ENCODE results near the gene MTPN.

Gene MTPN

DNA sequence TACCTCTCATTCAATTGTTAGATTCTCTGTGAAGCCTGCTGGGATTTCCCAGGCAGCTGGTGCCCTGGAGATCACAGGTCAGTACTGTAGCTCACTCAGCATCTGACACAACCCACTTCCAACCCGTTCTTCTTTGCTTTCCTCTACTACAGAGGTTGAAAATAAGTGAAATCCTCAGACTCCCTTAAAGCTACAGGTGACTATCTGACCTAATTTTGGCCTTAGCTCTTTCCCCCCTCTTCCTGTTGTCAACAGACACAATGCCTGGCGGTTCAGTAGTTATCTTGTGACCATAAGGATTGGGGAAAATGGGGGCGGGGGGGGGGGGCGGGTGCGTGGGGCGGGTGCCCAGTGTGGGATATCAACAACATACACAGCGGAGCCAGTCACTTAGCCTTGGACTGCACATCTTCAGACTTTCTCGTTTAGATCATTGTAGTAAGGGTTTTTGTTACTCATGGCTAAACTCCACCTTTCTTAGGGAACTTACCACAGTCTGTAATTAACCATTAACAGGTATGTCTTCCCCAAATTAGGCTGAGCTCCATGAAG lies 37.8 kb downstream of the MTPN start:
- no peak for DNase-seq (ENCODE audit: low read depth)
- TF ChIP-seq, protein P1, sequence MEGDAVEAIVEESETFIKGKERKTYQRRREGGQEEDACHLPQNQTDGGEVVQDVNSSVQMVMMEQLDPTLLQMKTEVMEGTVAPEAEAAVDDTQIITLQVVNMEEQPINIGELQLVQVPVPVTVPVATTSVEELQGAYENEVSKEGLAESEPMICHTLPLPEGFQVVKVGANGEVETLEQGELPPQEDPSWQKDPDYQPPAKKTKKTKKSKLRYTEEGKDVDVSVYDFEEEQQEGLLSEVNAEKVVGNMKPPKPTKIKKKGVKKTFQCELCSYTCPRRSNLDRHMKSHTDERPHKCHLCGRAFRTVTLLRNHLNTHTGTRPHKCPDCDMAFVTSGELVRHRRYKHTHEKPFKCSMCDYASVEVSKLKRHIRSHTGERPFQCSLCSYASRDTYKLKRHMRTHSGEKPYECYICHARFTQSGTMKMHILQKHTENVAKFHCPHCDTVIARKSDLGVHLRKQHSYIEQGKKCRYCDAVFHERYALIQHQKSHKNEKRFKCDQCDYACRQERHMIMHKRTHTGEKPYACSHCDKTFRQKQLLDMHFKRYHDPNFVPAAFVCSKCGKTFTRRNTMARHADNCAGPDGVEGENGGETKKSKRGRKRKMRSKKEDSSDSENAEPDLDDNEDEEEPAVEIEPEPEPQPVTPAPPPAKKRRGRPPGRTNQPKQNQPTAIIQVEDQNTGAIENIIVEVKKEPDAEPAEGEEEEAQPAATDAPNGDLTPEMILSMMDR (IDR thresholded peaks at IDR 0.05; ENCODE audit: low read length, missing control alignments), result no peak
- H3K4me3 ChIP-seq (replicated peaks; ENCODE audit: low read depth, low read length), result no peak overlapping the region

DNA sequence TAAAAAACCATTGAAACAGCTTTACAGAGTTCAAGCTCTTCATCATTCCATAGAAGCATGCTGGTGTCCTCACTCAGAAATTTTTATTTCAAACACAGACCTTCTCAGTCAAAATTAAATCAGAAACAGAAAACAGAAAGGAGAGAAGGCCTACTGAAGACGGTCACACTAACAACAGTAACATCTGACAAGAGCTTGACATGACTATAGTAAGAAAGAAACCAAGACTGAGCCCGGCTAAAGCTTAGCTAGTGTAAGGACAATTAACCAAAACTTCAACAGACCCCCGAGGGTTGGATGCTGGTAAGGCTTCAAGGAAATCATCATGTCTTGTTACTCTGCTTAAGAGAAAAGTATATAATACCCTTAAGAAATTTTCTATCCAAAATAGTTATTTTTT lies 38.6 kb downstream of the MTPN start:
- TF ChIP-seq, protein P1 (IDR thresholded peaks at IDR 0.05; ENCODE audit: low read length, missing control alignments), result no peak
- no peak for DNase-seq (ENCODE audit: low read depth)

DNA sequence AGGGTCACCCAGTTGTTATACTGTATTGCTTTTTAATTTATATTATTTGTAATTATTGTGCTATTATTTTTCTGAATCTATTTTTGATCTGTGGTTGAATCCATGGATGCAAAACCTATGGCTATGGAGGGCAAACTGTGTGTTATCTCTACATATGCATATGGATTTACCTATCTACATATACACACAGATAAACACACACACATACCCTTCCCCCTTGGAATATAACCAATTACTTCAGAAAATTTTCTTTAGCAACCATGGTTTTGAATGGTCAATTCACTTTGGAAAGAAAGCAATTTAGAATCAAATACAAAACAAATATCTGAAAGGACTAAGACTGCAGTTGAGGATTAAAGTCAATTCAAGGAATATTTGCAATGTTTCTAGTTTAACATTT lies 39.1 kb downstream of the MTPN start:
- TF ChIP-seq, protein P1 (IDR thresholded peaks at IDR 0.05; ENCODE audit: low read length, missing control alignments), result no peak
- no peak overlapping the region for H3K4me3 ChIP-seq (replicated peaks; ENCODE audit: low read depth, low read length)
- no peak for DNase-seq (ENCODE audit: low read depth)

More for the DNA sequence above, 38.6 kb downstream of the MTPN start:
- H3K4me3 ChIP-seq (replicated peaks; ENCODE audit: low read depth, low read length), result no peak overlapping the region

DNA sequence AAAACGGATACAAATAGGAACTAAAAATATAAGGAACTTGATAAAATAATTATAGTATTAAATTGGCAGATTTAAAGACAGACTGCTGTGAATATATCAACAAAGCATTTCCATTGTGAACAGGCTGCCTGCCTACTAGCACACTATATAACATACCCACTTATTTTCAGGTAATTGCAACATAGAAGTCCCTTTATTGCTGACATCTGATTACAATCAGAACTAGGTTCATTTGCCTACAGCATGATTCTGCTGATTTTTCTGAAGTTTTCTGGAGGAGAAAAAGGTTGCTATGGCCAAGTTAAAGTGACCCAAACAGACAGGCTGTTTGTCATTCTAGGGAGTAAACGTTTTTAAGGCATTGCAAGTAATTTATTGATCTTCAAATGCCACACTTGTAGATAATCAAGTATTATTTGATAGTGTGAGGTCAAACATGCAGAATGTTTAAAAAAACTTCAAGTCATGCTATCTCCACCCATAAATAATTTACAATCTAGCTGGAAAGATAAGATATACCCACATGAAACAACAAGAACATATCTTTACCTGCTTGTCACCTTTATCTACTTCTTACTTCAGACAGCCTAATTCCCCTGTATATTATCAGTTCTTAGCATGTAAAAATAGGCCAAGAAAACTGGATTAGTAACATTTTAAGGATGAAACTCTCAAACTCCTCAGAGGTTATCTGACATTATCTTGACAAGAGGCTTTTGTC lies 40.5 kb downstream of the MTPN start:
- DNase-seq (ENCODE audit: low read depth), result no peak
- no peak overlapping the region for H3K4me3 ChIP-seq (replicated peaks; ENCODE audit: low read depth, low read length)
- TF ChIP-seq, protein P1 (IDR thresholded peaks at IDR 0.05; ENCODE audit: low read length, missing control alignments), result no peak

DNA sequence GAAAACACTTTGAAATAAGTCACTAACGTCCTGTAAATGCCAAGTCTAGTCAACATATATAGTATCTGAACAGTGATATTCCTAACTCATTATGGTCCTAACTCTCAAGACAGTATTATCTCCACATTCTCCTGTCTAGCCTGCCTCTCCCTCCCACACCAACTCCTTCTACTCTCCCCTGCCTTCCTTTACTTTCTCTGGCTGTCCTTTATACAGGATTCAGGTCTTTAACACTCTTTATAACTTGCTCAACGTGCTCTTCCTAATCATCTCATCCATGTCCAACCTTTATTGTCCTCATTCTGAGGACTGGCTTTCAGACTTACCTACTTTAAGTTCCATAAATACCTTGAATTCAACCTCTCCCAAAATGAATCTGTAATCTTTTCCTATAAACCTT lies 42.5 kb downstream of the MTPN start:
- no peak for DNase-seq (ENCODE audit: low read depth)
- no peak overlapping the region for H3K4me3 ChIP-seq (replicated peaks; ENCODE audit: low read depth, low read length)
- TF ChIP-seq, protein P1 (IDR thresholded peaks at IDR 0.05; ENCODE audit: low read length, missing control alignments), result no peak

DNA sequence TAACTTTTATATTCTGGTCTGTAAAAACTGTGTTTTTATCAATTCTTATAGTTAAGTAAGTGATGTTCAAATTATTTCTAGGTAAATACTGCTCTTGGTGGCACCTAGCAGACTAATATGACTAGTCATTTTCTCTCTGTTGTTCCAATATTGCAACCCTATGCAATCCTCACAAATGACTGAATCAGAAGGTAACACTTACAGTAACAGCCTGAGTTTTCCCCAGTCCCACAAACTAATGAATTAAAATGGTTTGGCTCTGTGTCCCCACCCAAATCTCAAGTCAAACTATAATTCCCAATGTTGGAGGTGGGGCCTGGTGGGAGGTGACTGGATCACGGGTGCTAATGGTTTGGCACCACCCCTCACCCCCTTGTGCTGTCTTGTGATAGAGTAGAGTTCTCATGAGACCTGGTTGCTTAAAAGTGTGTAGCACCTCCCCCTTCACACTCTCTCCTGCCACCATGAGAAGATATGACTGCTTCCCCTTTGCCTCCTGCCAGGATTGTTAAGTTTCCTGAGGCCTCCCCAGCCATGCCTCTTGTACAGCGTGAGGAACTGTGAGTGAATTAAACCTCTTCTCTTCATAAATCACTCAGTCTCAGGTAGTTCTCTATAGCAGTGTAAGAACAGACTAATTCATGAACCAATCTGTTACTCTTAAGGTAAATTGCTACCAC lies 43.5 kb downstream of the MTPN start:
- no peak for DNase-seq (ENCODE audit: low read depth)
- TF ChIP-seq, protein P1 (IDR thresholded peaks at IDR 0.05; ENCODE audit: low read length, missing control alignments), result no peak
- no peak overlapping the region for H3K4me3 ChIP-seq (replicated peaks; ENCODE audit: low read depth, low read length)
